LNCaP clone FGC (cell line): Measurements from ENCODE around the gene ABHD8.

Source experiments
- DNase-seq: peaks from one replicate; pipeline ENCODE4 v3.0.0-alpha.2; 2011; ENCODE audit warnings: low read depth
- H3K4me3 ChIP-seq: 2 replicates; pipeline ENCODE4 v1.5.1; 2011; ENCODE audit warnings: mild to moderate bottlenecking, low read depth, low read length, control low read depth
- TF ChIP-seq, protein P1 (sequence below): IDR thresholded peaks from 2 replicates; pipeline ENCODE4 v1.5.1; 2012; ENCODE audit warnings: mild to moderate bottlenecking; ENCODE audit not compliant: control insufficient read depth, insufficient read depth; ENCODE audit errors: extremely low read depth

Gene ABHD8

DNA sequence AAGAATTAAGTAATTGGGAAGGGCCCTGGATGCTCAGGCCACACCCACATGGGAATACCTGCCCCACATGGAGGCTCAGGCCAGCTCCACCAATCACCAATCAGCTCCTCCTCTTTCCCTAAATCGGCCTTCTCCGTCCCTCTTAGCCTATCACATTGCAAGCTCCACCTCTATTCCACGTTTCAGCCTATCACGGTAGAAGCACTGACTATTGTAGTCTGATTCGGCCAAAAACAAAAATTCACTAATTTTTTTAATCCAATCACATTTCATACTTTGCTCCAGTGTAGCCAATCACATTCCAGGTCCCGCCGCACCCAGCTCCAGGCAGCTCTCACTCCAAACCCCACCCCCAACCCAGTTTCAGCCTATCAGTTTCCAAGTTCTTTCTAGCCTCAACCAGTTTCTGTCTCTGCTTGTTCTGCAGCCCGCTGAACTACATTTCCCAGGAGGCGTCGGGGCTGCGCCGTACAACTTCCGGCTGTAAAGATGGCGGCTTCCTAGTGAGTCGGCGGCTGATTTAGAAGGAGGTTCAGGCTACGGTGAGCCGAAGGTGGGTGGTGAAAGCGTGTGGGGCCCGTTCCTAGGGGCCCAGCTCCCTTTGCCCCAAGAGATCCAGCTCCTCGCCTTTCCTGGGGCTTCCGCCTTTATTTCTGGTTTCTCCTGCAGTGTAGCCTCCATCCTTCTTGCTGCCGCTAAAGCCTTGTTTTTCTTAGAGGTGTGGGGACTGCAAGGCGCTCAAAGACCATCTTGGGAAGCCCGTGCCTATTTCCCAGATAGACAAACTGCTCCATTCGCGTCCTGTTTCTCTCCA, 36.0 kb downstream of the ABHD8 start, which contains the start of gene BABAM1:
Gene BABAM1 (plus strand): TSS at position 469 of the 814 bp plus-strand sequence. CDS start 1,364 bp downstream, outside the sequence.
- DNase-seq: peak; percentile 100
- H3K4me3 ChIP-seq: peak within 1 kb of the TSS; percentile 99
- TF ChIP-seq, protein P1, sequence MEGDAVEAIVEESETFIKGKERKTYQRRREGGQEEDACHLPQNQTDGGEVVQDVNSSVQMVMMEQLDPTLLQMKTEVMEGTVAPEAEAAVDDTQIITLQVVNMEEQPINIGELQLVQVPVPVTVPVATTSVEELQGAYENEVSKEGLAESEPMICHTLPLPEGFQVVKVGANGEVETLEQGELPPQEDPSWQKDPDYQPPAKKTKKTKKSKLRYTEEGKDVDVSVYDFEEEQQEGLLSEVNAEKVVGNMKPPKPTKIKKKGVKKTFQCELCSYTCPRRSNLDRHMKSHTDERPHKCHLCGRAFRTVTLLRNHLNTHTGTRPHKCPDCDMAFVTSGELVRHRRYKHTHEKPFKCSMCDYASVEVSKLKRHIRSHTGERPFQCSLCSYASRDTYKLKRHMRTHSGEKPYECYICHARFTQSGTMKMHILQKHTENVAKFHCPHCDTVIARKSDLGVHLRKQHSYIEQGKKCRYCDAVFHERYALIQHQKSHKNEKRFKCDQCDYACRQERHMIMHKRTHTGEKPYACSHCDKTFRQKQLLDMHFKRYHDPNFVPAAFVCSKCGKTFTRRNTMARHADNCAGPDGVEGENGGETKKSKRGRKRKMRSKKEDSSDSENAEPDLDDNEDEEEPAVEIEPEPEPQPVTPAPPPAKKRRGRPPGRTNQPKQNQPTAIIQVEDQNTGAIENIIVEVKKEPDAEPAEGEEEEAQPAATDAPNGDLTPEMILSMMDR: no peak

- H3K4me3 ChIP-seq: no peak overlapping the region
- DNase-seq: no peak
- TF ChIP-seq, protein P1: no peak
Measured at GRCh38 chr19:17266589-17266974, 36.6 kb downstream of the ABHD8 start.

- TF ChIP-seq, protein P1: no peak
- no peak overlapping the region for H3K4me3 ChIP-seq
- DNase-seq: no peak
Measured at GRCh38 chr19:17266026-17266425, 37.2 kb downstream of the ABHD8 start.

DNA sequence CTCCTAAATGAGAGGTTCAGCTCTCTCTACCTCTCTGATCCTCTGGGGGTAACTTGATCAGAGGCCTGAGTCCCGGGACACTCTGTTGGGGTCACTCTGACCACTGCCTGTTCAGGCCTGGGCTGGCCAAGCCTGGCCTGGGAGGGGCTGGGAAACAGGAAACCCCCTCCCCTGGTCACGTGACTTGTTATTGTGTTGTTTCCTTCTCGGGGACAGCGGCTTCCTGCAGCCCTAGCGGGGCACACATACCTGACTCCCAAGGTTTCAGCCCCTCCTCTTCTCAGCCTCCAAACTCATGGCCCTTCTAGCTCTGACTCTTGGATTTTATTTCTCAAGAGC, 38.6 kb downstream of the ABHD8 start, which contains the start of gene USHBP1:
Gene USHBP1 (minus strand): TSS at position 105 of the 339 bp plus-strand sequence. CDS start 446 bp downstream, outside the sequence.
- no peak within 1 kb of the TSS for H3K4me3 ChIP-seq
- TF ChIP-seq, protein P1: no peak
- DNase-seq: no peak

- DNase-seq: no peak
- no peak overlapping the region for H3K4me3 ChIP-seq
- TF ChIP-seq, protein P1: no peak
Measured at GRCh38 chr19:17263712-17264640, 39.2 kb downstream of the ABHD8 start.

- TF ChIP-seq, protein P1: no peak
- no peak overlapping the region for H3K4me3 ChIP-seq
- no peak for DNase-seq
Measured at GRCh38 chr19:17262557-17262956, 40.7 kb downstream of the ABHD8 start.
